Measurements from ENCODE around the gene FMNL2.

- no peak for TF ChIP-seq POLR2AphosphoS5 (IDR thresholded peaks at IDR 0.05)
- no peak for TF ChIP-seq POLR2A (IDR thresholded peaks at IDR 0.05)
- TF ChIP-seq, protein P1, sequence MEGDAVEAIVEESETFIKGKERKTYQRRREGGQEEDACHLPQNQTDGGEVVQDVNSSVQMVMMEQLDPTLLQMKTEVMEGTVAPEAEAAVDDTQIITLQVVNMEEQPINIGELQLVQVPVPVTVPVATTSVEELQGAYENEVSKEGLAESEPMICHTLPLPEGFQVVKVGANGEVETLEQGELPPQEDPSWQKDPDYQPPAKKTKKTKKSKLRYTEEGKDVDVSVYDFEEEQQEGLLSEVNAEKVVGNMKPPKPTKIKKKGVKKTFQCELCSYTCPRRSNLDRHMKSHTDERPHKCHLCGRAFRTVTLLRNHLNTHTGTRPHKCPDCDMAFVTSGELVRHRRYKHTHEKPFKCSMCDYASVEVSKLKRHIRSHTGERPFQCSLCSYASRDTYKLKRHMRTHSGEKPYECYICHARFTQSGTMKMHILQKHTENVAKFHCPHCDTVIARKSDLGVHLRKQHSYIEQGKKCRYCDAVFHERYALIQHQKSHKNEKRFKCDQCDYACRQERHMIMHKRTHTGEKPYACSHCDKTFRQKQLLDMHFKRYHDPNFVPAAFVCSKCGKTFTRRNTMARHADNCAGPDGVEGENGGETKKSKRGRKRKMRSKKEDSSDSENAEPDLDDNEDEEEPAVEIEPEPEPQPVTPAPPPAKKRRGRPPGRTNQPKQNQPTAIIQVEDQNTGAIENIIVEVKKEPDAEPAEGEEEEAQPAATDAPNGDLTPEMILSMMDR (IDR thresholded peaks at IDR 0.05), result no peak
- TF ChIP-seq EP300 (IDR thresholded peaks at IDR 0.05), result no peak
Observed at GRCh38 chr2:152594792-152595191, 259.8 kb downstream of the FMNL2 start.

All from stomach (tissue), 4 donors.